ENCODE results near the gene KIAA0825.

KIAA0825 gene

GRCh38 chr5:94245608-94246007, 372.8 kb downstream of the KIAA0825 start:
- no peak for DNase-seq (ENCODE audit: low read depth in 2 of 3, low spot score in 1 of 3)

GRCh38 chr5:94244921-94245320, 373.5 kb downstream of the KIAA0825 start:
- DNase-seq (ENCODE audit: low read depth in 2 of 3, low spot score in 1 of 3), result no peak

- DNase-seq (ENCODE audit: low read depth in 2 of 3, low spot score in 1 of 3), result no peak
Observed at GRCh38 chr5:94243612-94244011, 374.8 kb downstream of the KIAA0825 start.

GRCh38 chr5:94240993-94241651, 377.3 kb downstream of the KIAA0825 start:
- no peak for DNase-seq (ENCODE audit: low read depth in 2 of 3, low spot score in 1 of 3)

GRCh38 chr5:94240596-94240992, 377.8 kb downstream of the KIAA0825 start:
- DNase-seq (ENCODE audit: low read depth in 2 of 3, low spot score in 1 of 3), result no peak

- no peak for DNase-seq (ENCODE audit: low read depth in 2 of 3, low spot score in 1 of 3)
Observed at GRCh38 chr5:94240134-94240533, 378.3 kb downstream of the KIAA0825 start.

GRCh38 chr5:94239266-94239665, 379.1 kb downstream of the KIAA0825 start:
- no peak for DNase-seq (ENCODE audit: low read depth in 2 of 3, low spot score in 1 of 3)

- DNase-seq (ENCODE audit: low read depth in 2 of 3, low spot score in 1 of 3), result no peak
Observed at GRCh38 chr5:94234987-94235386, 383.4 kb downstream of the KIAA0825 start.

- no peak for DNase-seq (ENCODE audit: low read depth in 2 of 3, low spot score in 1 of 3)
Observed at GRCh38 chr5:94228791-94229190, 389.6 kb downstream of the KIAA0825 start.

- DNase-seq (ENCODE audit: low read depth in 2 of 3, low spot score in 1 of 3), result no peak
Observed at GRCh38 chr5:94223235-94223634, 395.2 kb downstream of the KIAA0825 start.

- no peak for DNase-seq (ENCODE audit: low read depth in 2 of 3, low spot score in 1 of 3)
Observed at GRCh38 chr5:94218374-94218773, 400.0 kb downstream of the KIAA0825 start.

GRCh38 chr5:94217745-94218144, 400.7 kb downstream of the KIAA0825 start:
- no peak for DNase-seq (ENCODE audit: low read depth in 2 of 3, low spot score in 1 of 3)

GRCh38 chr5:94217216-94217615, 401.2 kb downstream of the KIAA0825 start:
- DNase-seq (ENCODE audit: low read depth in 2 of 3, low spot score in 1 of 3), result no peak

- DNase-seq (ENCODE audit: low read depth in 2 of 3, low spot score in 1 of 3), result no peak
Observed at GRCh38 chr5:94212476-94212875, 405.9 kb downstream of the KIAA0825 start.

- DNase-seq (ENCODE audit: low read depth in 2 of 3, low spot score in 1 of 3), result no peak
Observed at GRCh38 chr5:94209774-94210355, 408.5 kb downstream of the KIAA0825 start.

GRCh38 chr5:94209272-94209671, 409.1 kb downstream of the KIAA0825 start:
- DNase-seq (ENCODE audit: low read depth in 2 of 3, low spot score in 1 of 3), result no peak

- no peak for DNase-seq (ENCODE audit: low read depth in 2 of 3, low spot score in 1 of 3)
Observed at GRCh38 chr5:94199566-94199965, 418.8 kb downstream of the KIAA0825 start.

- no peak for DNase-seq (ENCODE audit: low read depth in 2 of 3, low spot score in 1 of 3)
Observed at GRCh38 chr5:94197970-94198369, 420.4 kb downstream of the KIAA0825 start.

GRCh38 chr5:94196953-94197352, 421.5 kb downstream of the KIAA0825 start:
- DNase-seq (ENCODE audit: low read depth in 2 of 3, low spot score in 1 of 3), result no peak

GRCh38 chr5:94192658-94193391, 425.6 kb downstream of the KIAA0825 start:
- no peak for DNase-seq (ENCODE audit: low read depth in 2 of 3, low spot score in 1 of 3)

- DNase-seq (ENCODE audit: low read depth in 2 of 3, low spot score in 1 of 3), result no peak
Observed at GRCh38 chr5:94191604-94192003, 426.8 kb downstream of the KIAA0825 start.

GRCh38 chr5:94188725-94189124, 429.7 kb downstream of the KIAA0825 start:
- DNase-seq (ENCODE audit: low read depth in 2 of 3, low spot score in 1 of 3), result no peak
